ENCODE results near the gene NUTM2F. TPM values are rescaled to one million over a fixed set of nuclear protein-coding genes. Genes with fewer than 3 reads are reported as not detected.
"Not testable (repeated sequence)": the region's sequence is repeated elsewhere in the genome, so short reads cannot be mapped to it uniquely, and the experiment has no call there.

The NUTM2F gene
- total and polyA plus RNA-seq, 8 donors: not detected

DNA sequence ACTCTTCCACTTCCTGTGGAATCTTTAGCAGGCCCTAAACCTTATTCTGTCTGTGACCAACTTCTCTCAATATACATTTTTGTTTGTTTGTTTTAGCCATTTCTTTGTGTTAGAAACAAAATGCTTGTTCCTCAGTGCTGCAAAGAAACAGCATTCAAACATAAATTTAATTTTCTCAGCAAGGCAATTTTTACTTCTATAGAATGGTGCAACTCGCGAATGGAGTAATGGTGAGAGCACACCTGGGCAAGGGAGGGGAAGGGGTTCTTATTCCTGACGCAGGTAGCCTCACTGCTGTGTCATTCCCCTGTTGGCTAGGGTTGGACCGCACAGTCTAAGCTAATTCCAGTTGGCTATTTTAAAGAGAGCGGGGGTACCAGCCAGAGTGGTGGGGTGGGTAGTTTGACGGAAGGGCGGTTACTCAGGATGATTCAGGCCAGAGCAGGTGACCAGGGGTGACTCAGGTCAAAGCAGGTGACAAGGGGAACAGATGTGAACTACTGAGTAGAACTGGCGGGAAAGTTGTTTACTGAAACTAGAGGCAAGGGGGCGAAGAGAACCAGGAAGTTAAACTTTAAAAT is 47.9 kb downstream of the NUTM2F start:
- Histone ChIP-seq H3K27me3 (no peaks in the 10 kb centered on the region), H3K27ac (no peak overlapping the region), H3K9me3 (peaks cover 0 to 10% (median 3%) of the 10 kb centered on the region in 4 donors), H3K36me3 (peaks cover 6 to 51% (median 45%) of the 10 kb centered on the region in 4 donors), H3K4me3 (no peak overlapping the region), H3K4me1 (peaks cover 0 to 6% (median 0%) of the 10 kb centered on the region in 4 donors)
- intact Hi-C loops (cut with DNase I; ENCODE audit: low total_unique reads): no loop called here
- DNase-seq: no peak
- WGBS, 5 donors: 90 to 98% (median 94%) methylated on average over 9 of the region's 9 CpGs
- no peak for TF ChIP-seq CTCF (IDR thresholded peaks at IDR 0.05)
- TF ChIP-seq POLR2A (IDR thresholded peaks at IDR 0.05): no peak
- TF ChIP-seq EP300 (IDR thresholded peaks at IDR 0.05): no peak
- TF ChIP-seq POLR2AphosphoS5 (IDR thresholded peaks at IDR 0.05): no peak

GRCh38 chr9:94277885-94278536 is 50.4 kb downstream of the NUTM2F start:
- Histone ChIP-seq H3K36me3 (peaks cover 6 to 48% (median 37%) of the 10 kb centered on the region in 4 donors), H3K4me3 (no peak overlapping the region), H3K27ac (peak overlapping the region in 4 of 5 donors; percentile 22 to 75 (median 54)), H3K27me3 (no peaks in the 10 kb centered on the region), H3K9me3 (peaks cover 0 to 10% (median 3%) of the 10 kb centered on the region in 4 donors), H3K4me1 (peaks cover 0 to 6% (median 0%) of the 10 kb centered on the region in 4 donors)
- intact Hi-C loops (cut with DNase I; ENCODE audit: low total_unique reads): no loop called here
- WGBS, 5 donors: 94 to 100% (median 99%) methylated on average over 2 to 6 of the region's 6 CpGs
- TF ChIP-seq POLR2A (IDR thresholded peaks at IDR 0.05) (no peak), CTCF (IDR thresholded peaks at IDR 0.05) (no peak), EP300 (IDR thresholded peaks at IDR 0.05) (no peak)
- no peak for DNase-seq

- intact Hi-C loops (cut with DNase I; ENCODE audit: low total_unique reads); DNase-seq; H3K4me3 ChIP-seq; H3K9me3 ChIP-seq; H3K27ac ChIP-seq; H3K4me1 ChIP-seq; H3K27me3 ChIP-seq: not testable (repeated sequence)
- peaks cover 6 to 38% (median 33%) of the 10 kb centered on the region in 4 donors for H3K36me3 ChIP-seq
- 80 to 92% (median 87%) methylated on average over 4 of the region's 4 CpGs for WGBS, 5 donors
Measured at GRCh38 chr9:94277029-94277428, 51.4 kb downstream of the NUTM2F start.

DNA sequence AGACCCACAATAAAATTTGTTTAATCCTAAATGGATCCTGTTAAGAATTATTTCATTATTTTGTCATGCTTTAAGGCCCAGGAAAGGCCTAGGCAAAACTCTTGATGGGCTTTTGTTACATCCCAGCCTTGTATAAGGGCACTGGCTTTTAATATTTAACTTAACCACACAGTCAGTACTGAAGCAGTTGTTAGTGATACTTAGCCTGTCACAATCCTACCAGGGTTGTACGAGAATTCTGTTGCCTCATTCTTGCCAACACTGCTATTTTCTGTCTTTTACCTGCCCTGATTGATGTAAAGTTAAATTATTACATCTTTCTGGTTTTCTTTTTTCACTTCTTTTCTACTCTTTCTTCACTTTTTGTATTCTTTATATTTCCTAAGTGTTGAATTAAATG is 58.4 kb downstream of the NUTM2F start:
- intact Hi-C loops (cut with DNase I; ENCODE audit: low total_unique reads): no loop called here
- Histone ChIP-seq H3K27ac (no peak overlapping the region), H3K4me3 (no peak overlapping the region), H3K27me3 (no peaks in the 10 kb centered on the region), H3K4me1 (peaks cover 0 to 10% (median 2%) of the 10 kb centered on the region in 4 donors), H3K9me3 (peaks cover 0 to 9% (median 5%) of the 10 kb centered on the region in 4 donors), H3K36me3 (peaks cover 0 to 7% (median 1%) of the 10 kb centered on the region in 4 donors)
- DNase-seq: no peak
- no peak for TF ChIP-seq POLR2AphosphoS5 (IDR thresholded peaks at IDR 0.05)
- no peak for TF ChIP-seq POLR2A (IDR thresholded peaks at IDR 0.05)
- TF ChIP-seq CTCF (IDR thresholded peaks at IDR 0.05): no peak
- TF ChIP-seq EP300 (IDR thresholded peaks at IDR 0.05): no peak
- 80 to 97% (median 90%) methylated on average over 1 of the region's 1 CpG for WGBS, 5 donors

- H3K27ac ChIP-seq: no peak overlapping the region
- no peak overlapping the region for H3K4me3 ChIP-seq
- no peak for TF ChIP-seq POLR2AphosphoS5 (IDR thresholded peaks at IDR 0.05)
- no peak for TF ChIP-seq EP300 (IDR thresholded peaks at IDR 0.05)
- no peak for TF ChIP-seq CTCF (IDR thresholded peaks at IDR 0.05)
- no peak for TF ChIP-seq POLR2A (IDR thresholded peaks at IDR 0.05)
- peaks cover 0 to 10% (median 2%) of the 10 kb centered on the region in 4 donors for H3K4me1 ChIP-seq
- DNase-seq: no peak
- WGBS, 5 donors: 81 to 88% (median 82%) methylated on average over 7 to 8 of the region's 8 CpGs
- no peaks in the 10 kb centered on the region for H3K27me3 ChIP-seq
- H3K36me3 ChIP-seq: peaks cover 0 to 11% (median 1%) of the 10 kb centered on the region in 4 donors
- intact Hi-C loops (cut with DNase I; ENCODE audit: low total_unique reads): no loop called here
- peaks cover 0 to 9% (median 5%) of the 10 kb centered on the region in 4 donors for H3K9me3 ChIP-seq
Measured at GRCh38 chr9:94269264-94269663, 59.2 kb downstream of the NUTM2F start.
